Liver (tissue), 2 donors: ENCODE measurements around the gene CTNS.

Experiments used
- CTCF ChIP-seq: fragments of 150-350 bp; IDR thresholded peaks from 2 replicates; pipeline ENCODE4 v1.5.1; 2017; ENCODE audit warnings: improper control_type of control experiment, low read depth, low read length; ENCODE audit not compliant: missing input control
- MAX ChIP-seq: IDR thresholded peaks from 2 replicates; pipeline ENCODE4 v1.6.1; 2016; ENCODE audit warnings: antibody characterized with exemption
- donor health status: healthy.

GRCh38 chr17:3602499-3602898, 34.1 kb upstream of the CTNS start:
- no peak for TF ChIP-seq MAX
- TF ChIP-seq CTCF, result peak; percentile 42
